Measurements from ENCODE around the gene MC3R. TPM values are rescaled to one million over a fixed set of nuclear protein-coding genes. Genes with fewer than 3 reads are reported as not detected.
A peak's percentile ranks its signal among the peaks of the same experiment; 100 is the strongest.

MC3R gene
- total RNA-seq, 4 donors from 2014 or later, result not detected

DNA sequence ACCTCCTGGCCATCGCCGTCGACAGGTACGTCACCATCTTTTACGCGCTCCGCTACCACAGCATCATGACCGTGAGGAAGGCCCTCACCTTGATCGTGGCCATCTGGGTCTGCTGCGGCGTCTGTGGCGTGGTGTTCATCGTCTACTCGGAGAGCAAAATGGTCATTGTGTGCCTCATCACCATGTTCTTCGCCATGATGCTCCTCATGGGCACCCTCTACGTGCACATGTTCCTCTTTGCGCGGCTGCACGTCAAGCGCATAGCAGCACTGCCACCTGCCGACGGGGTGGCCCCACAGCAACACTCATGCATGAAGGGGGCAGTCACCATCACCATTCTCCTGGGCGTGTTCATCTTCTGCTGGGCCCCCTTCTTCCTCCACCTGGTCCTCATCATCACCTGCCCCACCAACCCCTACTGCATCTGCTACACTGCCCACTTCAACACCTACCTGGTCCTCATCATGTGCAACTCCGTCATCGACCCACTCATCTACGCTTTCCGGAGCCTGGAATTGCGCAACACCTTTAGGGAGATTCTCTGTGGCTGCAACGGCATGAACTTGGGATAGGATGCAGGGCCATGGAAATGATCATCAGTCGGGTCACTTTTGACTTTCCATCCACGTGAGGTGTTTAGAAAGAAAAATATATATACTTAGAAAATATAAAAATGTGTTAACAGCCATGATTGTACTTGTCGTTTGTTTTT lies 868 bp downstream of the MC3R start:
- peak; percentile 30 for DNase-seq

DNA sequence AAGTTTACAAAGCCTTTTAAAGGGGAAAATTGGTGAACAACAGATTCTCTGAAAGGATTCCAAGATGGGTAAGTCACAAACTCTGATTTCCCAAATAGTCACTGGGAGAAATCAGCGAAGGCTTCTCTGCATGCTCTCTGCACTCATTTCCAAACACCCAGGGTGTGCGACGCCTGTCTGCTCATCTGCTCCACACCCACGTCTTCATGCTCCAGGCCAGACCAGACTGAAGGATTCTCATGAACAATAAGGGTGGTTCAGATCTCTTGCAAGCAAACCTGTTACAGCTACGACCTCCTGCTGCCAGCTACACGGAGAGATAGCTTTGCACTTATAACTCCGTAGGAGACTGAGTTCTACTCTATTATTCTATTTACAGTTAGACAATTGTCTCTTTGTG lies 1.4 kb downstream of the MC3R start:
- no peak for DNase-seq
- in situ Hi-C loops (cut with MboI; ENCODE audit: low pct_ligation_motif_present in 1 of 4, low pct_unique_long_range_greater_than_20kb in 1 of 4, low sequenced_read_pairs in 3 of 4) (no loop called here), intact Hi-C loops (cut with DNase I; ENCODE audit: low total_unique reads) (no loop called here)
- no peak overlapping the region for H3K4me3 ChIP-seq
- no peak overlapping the region for H3K27ac ChIP-seq
- no peaks in the 10 kb centered on the region for H3K9me3 ChIP-seq
- no peaks in the 10 kb centered on the region for H3K4me1 ChIP-seq
- peaks cover 41% of the 10 kb centered on the region for H3K27me3 ChIP-seq
- 46 to 67% methylated on average over 3 to 7 of the region's 7 CpGs for WGBS, 2 donors (ENCODE audit: low coverage in 1 of 2)
- no peaks in the 10 kb centered on the region for H3K36me3 ChIP-seq
- no peak for TF ChIP-seq POLR2A (IDR thresholded peaks at IDR 0.05)
- TF ChIP-seq POLR2AphosphoS5 (IDR thresholded peaks at IDR 0.05), result no peak
- TF ChIP-seq EP300 (IDR thresholded peaks at IDR 0.05; ENCODE audit: low read depth), result no peak
- TF ChIP-seq, protein P1, sequence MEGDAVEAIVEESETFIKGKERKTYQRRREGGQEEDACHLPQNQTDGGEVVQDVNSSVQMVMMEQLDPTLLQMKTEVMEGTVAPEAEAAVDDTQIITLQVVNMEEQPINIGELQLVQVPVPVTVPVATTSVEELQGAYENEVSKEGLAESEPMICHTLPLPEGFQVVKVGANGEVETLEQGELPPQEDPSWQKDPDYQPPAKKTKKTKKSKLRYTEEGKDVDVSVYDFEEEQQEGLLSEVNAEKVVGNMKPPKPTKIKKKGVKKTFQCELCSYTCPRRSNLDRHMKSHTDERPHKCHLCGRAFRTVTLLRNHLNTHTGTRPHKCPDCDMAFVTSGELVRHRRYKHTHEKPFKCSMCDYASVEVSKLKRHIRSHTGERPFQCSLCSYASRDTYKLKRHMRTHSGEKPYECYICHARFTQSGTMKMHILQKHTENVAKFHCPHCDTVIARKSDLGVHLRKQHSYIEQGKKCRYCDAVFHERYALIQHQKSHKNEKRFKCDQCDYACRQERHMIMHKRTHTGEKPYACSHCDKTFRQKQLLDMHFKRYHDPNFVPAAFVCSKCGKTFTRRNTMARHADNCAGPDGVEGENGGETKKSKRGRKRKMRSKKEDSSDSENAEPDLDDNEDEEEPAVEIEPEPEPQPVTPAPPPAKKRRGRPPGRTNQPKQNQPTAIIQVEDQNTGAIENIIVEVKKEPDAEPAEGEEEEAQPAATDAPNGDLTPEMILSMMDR (IDR thresholded peaks at IDR 0.05), result no peak

More for the DNA sequence above, 868 bp downstream of the MC3R start:
- no peaks in the 10 kb centered on the region for H3K9me3 ChIP-seq
- no peaks in the 10 kb centered on the region for H3K4me1 ChIP-seq
- in situ Hi-C loops (cut with MboI; ENCODE audit: low pct_ligation_motif_present in 1 of 4, low pct_unique_long_range_greater_than_20kb in 1 of 4, low sequenced_read_pairs in 3 of 4) (no loop called here), intact Hi-C loops (cut with DNase I; ENCODE audit: low total_unique reads) (no loop called here)
- H3K27me3 ChIP-seq, result peaks cover 41% of the 10 kb centered on the region
- no peak for TF ChIP-seq POLR2A (IDR thresholded peaks at IDR 0.05)
- TF ChIP-seq, protein P1 (IDR thresholded peaks at IDR 0.05), result peak; percentile 23 to 48 (median 39)
- 60 to 77% methylated on average over 9 to 31 of the region's 32 CpGs for WGBS, 2 donors (ENCODE audit: low coverage in 1 of 2)
- no peaks in the 10 kb centered on the region for H3K36me3 ChIP-seq
- no peak overlapping the region for H3K27ac ChIP-seq
- H3K4me3 ChIP-seq, result no peak overlapping the region

DNA sequence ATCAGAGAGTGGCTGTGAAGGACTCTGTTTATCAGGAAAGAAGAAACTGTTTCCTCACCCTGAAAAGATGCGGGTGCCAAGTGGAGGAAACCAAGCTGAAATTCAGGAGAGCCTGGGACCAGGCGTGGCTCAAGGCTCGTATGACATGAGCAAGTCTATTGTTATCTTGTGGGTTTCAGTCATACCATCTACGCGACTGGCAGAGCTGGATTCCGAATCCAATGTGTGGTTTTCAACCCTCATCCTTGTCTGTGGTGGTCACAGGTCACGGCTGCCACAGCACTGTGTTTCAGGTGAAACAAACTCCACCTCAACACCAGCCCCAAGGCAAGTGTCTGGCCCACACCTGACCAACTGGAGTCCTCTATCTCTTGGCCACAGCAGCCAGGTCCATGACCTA lies 9.1 kb downstream of the MC3R start:
- Histone ChIP-seq H3K4me3 (no peak overlapping the region), H3K4me1 (no peaks in the 10 kb centered on the region), H3K27me3 (no peaks in the 10 kb centered on the region), H3K36me3 (no peaks in the 10 kb centered on the region), H3K9me3 (no peaks in the 10 kb centered on the region), H3K27ac (no peak overlapping the region)
- intact Hi-C loops (cut with DNase I; ENCODE audit: low total_unique reads), result no loop called here
- in situ Hi-C loops (cut with MboI; ENCODE audit: low pct_ligation_motif_present in 1 of 4, low pct_unique_long_range_greater_than_20kb in 1 of 4, low sequenced_read_pairs in 3 of 4), result no loop called here
- TF ChIP-seq EP300 (IDR thresholded peaks at IDR 0.05; ENCODE audit: low read depth) (no peak), POLR2AphosphoS5 (IDR thresholded peaks at IDR 0.05) (no peak), POLR2A (IDR thresholded peaks at IDR 0.05) (no peak)
- TF ChIP-seq, protein P1 (IDR thresholded peaks at IDR 0.05), result no peak
- DNase-seq, result no peak
- WGBS, 2 donors (ENCODE audit: low coverage in 1 of 2), result 60 to 81% methylated on average over 1 to 7 of the region's 7 CpGs

DNA sequence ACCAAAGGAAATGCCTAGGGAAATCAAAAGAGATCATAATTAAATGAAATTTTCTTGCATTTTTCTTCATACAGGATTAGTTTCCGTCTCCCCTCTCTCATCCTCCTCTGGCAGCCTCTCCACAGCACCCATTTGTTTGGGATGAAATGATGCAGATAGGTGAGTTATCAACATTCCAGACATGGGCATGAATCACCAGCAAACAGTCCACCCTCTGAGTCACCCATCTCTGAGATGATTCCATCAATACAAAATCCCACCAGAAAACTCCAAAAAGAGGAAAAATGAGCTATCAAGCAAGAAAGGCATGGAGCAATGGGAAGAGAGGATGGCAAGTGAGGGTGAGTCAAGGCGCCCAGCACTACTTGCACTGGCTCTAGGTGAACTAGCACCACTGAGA lies 11.4 kb downstream of the MC3R start:
- no peak overlapping the region for H3K4me3 ChIP-seq
- in situ Hi-C loops (cut with MboI; ENCODE audit: low pct_ligation_motif_present in 1 of 4, low pct_unique_long_range_greater_than_20kb in 1 of 4, low sequenced_read_pairs in 3 of 4) (no loop called here), intact Hi-C loops (cut with DNase I; ENCODE audit: low total_unique reads) (no loop called here)
- no peaks in the 10 kb centered on the region for H3K4me1 ChIP-seq
- WGBS, 2 donors (ENCODE audit: low coverage in 1 of 2), result 63 to 64% methylated on average over 1 to 2 of the region's 2 CpGs
- TF ChIP-seq, protein P1 (IDR thresholded peaks at IDR 0.05), result no peak
- no peak for TF ChIP-seq POLR2A (IDR thresholded peaks at IDR 0.05)
- no peak for TF ChIP-seq EP300 (IDR thresholded peaks at IDR 0.05; ENCODE audit: low read depth)
- no peak for TF ChIP-seq POLR2AphosphoS5 (IDR thresholded peaks at IDR 0.05)
- H3K9me3 ChIP-seq, result no peaks in the 10 kb centered on the region
- H3K27me3 ChIP-seq, result no peaks in the 10 kb centered on the region
- DNase-seq, result no peak
- H3K36me3 ChIP-seq, result no peaks in the 10 kb centered on the region
- H3K27ac ChIP-seq, result no peak overlapping the region
